Measurements from ENCODE around the gene FMN2.

FMN2 gene

DNA sequence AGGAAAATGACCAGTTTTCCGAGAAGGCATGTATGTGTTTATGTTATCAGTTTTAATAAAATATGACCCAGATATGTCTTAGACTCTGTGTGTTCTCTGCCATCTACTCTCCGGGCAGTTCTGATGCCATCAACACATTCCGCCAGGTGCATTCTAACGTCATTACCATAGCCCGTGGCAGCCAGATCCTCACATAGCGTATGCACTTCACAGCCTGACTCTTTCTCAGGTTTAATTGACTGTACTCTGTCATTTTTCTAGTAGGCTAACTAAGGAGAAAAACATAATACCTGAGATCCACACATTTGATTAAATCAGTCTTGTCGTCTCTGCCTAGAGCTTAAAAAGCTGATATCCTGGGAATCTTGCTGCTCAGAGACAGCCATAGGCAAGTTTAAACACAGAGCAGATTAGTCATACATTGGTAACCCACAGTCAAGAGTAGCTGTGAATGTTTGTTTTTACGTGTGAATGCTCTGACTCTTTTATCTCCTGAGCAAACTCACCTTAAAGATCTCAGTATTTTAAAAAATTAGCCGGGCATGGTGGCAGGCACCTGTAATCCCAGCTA lies 344.4 kb downstream of the FMN2 start:
- H3K9ac ChIP-seq (ENCODE audit: low read length): no peak overlapping the region
- H3K4me3 ChIP-seq (ENCODE audit: insufficient read depth, low read length, poor library complexity, severe bottlenecking): no peak overlapping the region
- H3K79me2 ChIP-seq (ENCODE audit: insufficient read depth, low read length): no peaks in the 10 kb centered on the region
- H3K4me2 ChIP-seq (ENCODE audit: low read depth, low read length, poor library complexity, severe bottlenecking): no peak overlapping the region
- TF ChIP-seq, protein P1, sequence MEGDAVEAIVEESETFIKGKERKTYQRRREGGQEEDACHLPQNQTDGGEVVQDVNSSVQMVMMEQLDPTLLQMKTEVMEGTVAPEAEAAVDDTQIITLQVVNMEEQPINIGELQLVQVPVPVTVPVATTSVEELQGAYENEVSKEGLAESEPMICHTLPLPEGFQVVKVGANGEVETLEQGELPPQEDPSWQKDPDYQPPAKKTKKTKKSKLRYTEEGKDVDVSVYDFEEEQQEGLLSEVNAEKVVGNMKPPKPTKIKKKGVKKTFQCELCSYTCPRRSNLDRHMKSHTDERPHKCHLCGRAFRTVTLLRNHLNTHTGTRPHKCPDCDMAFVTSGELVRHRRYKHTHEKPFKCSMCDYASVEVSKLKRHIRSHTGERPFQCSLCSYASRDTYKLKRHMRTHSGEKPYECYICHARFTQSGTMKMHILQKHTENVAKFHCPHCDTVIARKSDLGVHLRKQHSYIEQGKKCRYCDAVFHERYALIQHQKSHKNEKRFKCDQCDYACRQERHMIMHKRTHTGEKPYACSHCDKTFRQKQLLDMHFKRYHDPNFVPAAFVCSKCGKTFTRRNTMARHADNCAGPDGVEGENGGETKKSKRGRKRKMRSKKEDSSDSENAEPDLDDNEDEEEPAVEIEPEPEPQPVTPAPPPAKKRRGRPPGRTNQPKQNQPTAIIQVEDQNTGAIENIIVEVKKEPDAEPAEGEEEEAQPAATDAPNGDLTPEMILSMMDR (IDR thresholded peaks at IDR 0.05; ENCODE audit: insufficient read depth, low read length, poor library complexity, severe bottlenecking): no peak
- TF ChIP-seq EZH2phosphoT487 (conservative IDR thresholded peaks at IDR 0.05; ENCODE audit: low read length): no peak
- H3K9me2 ChIP-seq (replicated peaks; ENCODE audit: insufficient read depth, low read length): no peaks in the 10 kb centered on the region
- no peaks in the 10 kb centered on the region for H3F3A ChIP-seq (ENCODE audit: insufficient read depth)
- H3K36me3 ChIP-seq (ENCODE audit: low read length): no peaks in the 10 kb centered on the region
- no peaks in the 10 kb centered on the region for H4K20me1 ChIP-seq (ENCODE audit: low read depth, low read length)
- H2AFZ ChIP-seq (ENCODE audit: low read depth, low read length, severe bottlenecking): no peak overlapping the region
- H3K9me3 ChIP-seq (ENCODE audit: insufficient read depth, low read length): no peaks in the 10 kb centered on the region
- H3K27me3 ChIP-seq (ENCODE audit: low read length): no peaks in the 10 kb centered on the region
- H3K27ac ChIP-seq (ENCODE audit: low read depth, low read length): no peak overlapping the region

DNA sequence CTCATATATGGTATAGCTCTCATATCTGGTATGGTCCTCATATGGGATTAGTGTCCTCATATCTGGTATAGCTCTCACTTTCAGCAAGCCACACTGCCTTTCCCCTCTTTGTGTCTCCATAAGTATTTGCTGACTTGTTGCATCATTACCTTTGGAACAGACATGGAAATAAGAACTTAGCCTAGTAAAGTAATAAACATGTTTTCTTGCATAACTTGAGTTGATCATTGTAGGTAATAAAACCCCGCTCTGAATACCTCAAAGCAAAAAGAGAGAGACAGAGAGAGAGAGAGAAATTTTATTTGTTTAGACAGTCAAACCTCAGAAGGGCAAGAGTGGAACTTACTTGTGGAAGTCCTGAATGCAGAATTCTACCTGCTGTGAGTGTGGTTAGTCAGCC lies 350.0 kb downstream of the FMN2 start:
- no peaks in the 10 kb centered on the region for H3F3A ChIP-seq (ENCODE audit: insufficient read depth)
- H3K9ac ChIP-seq (ENCODE audit: low read length): no peak overlapping the region
- H2AFZ ChIP-seq (ENCODE audit: low read depth, low read length, severe bottlenecking): no peak overlapping the region
- no peaks in the 10 kb centered on the region for H4K20me1 ChIP-seq (ENCODE audit: low read depth, low read length)
- H3K79me2 ChIP-seq (ENCODE audit: insufficient read depth, low read length): no peaks in the 10 kb centered on the region
- H3K36me3 ChIP-seq (ENCODE audit: low read length): no peaks in the 10 kb centered on the region
- TF ChIP-seq, protein P1 (IDR thresholded peaks at IDR 0.05; ENCODE audit: insufficient read depth, low read length, poor library complexity, severe bottlenecking): no peak
- no peak for TF ChIP-seq EZH2phosphoT487 (conservative IDR thresholded peaks at IDR 0.05; ENCODE audit: low read length)
- no peaks in the 10 kb centered on the region for H3K9me2 ChIP-seq (replicated peaks; ENCODE audit: insufficient read depth, low read length)
- no peak overlapping the region for H3K4me3 ChIP-seq (ENCODE audit: insufficient read depth, low read length, poor library complexity, severe bottlenecking)
- no peak overlapping the region for H3K4me2 ChIP-seq (ENCODE audit: low read depth, low read length, poor library complexity, severe bottlenecking)
- no peaks in the 10 kb centered on the region for H3K27me3 ChIP-seq (ENCODE audit: low read length)
- H3K9me3 ChIP-seq (ENCODE audit: insufficient read depth, low read length): no peaks in the 10 kb centered on the region
- H3K27ac ChIP-seq (ENCODE audit: low read depth, low read length): no peak overlapping the region

DNA sequence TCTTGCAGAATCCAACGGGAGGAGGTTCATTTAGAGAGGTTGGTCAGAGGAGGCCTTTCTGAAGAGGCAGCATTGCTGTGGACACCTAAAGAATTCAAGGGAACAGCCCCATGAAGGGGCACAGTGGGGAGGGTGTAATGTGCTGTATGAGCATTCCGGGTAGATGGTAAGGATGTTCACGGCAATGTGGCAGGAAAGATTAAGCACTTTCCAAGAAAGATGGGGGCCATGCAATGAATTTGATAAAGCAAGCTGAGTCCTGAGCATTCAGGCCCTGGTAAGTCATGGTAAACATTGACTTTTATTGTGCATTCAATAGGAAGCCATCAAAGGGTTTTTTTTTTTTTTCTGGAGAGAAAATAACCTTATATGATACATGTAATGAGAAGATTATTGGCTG lies 353.7 kb downstream of the FMN2 start:
- Histone ChIP-seq H3K27me3 (ENCODE audit: low read length) (no peaks in the 10 kb centered on the region), H4K20me1 (ENCODE audit: low read depth, low read length) (no peaks in the 10 kb centered on the region), H3K9ac (ENCODE audit: low read length) (no peak overlapping the region), H3K36me3 (ENCODE audit: low read length) (no peaks in the 10 kb centered on the region), H3F3A (ENCODE audit: insufficient read depth) (no peaks in the 10 kb centered on the region), H3K4me2 (ENCODE audit: low read depth, low read length, poor library complexity, severe bottlenecking) (no peak overlapping the region), H3K79me2 (ENCODE audit: insufficient read depth, low read length) (no peaks in the 10 kb centered on the region), H3K4me3 (ENCODE audit: insufficient read depth, low read length, poor library complexity, severe bottlenecking) (no peak overlapping the region), H3K9me2 (replicated peaks; ENCODE audit: insufficient read depth, low read length) (no peaks in the 10 kb centered on the region), H3K9me3 (ENCODE audit: insufficient read depth, low read length) (no peaks in the 10 kb centered on the region), H3K27ac (ENCODE audit: low read depth, low read length) (no peak overlapping the region), H2AFZ (ENCODE audit: low read depth, low read length, severe bottlenecking) (no peak overlapping the region)
- no peak for TF ChIP-seq EZH2phosphoT487 (conservative IDR thresholded peaks at IDR 0.05; ENCODE audit: low read length)
- TF ChIP-seq, protein P1 (IDR thresholded peaks at IDR 0.05; ENCODE audit: insufficient read depth, low read length, poor library complexity, severe bottlenecking): no peak

Measured in SU-DHL-6 (cell line).